K562 (cell line): ENCODE measurements around the gene CATSPER3. TPM values are rescaled to one million over a fixed set of nuclear protein-coding genes. Genes with fewer than 3 reads are reported as not detected.
A peak's percentile ranks its signal among the peaks of the same experiment; 100 is the strongest.

Source experiments
- CHD1 ChIP-seq: fragments of 200-600 bp; sonication (generic); IDR thresholded peaks from one replicate; pipeline ENCODE4 v1.6.1; 2012; ENCODE audit warnings: mild to moderate bottlenecking, moderate library complexity, low read length, inconsistent platforms
- HMGN3 ChIP-seq: IDR thresholded peaks from 2 replicates; pipeline ENCODE4 v1.6.1; 2011; ENCODE audit warnings: borderline replicate concordance, low read depth, mild to moderate bottlenecking, mixed read lengths, low read length; ENCODE audit not compliant: insufficient read length; ENCODE audit errors: extremely low read depth
- SAP30 ChIP-seq: fragments of 200-600 bp; sonication (generic); IDR thresholded peaks from 2 replicates; pipeline ENCODE4 v1.6.1; 2012; ENCODE audit warnings: borderline replicate concordance, low read depth, mild to moderate bottlenecking, moderate library complexity, low read length, control low read depth, inconsistent platforms; ENCODE audit not compliant: insufficient read depth, poor library complexity, severe bottlenecking
- ZBTB40 ChIP-seq, 2 experiments: fragments of 450-650 bp in 1 of 2; sonication (generic) in 1 of 2; formaldehyde crosslinking in 1 of 2; IDR thresholded peaks; 2 replicates each; pipeline versions ENCODE4 v1.7.1 to v1.9.0; 2016 to 2022; ENCODE audit warnings: inconsistent platforms in 1 of 2, mild to moderate bottlenecking in 1 of 2, missing genetic modification reagents in 1 of 2
- polyA plus RNA-seq, 8 experiments: library from polyadenylated mRNA; depleted of rRNA in 4 of 8; stranded (reverse) in 5 of 8; unstranded in 3 of 8; fragments of >200 nt; fragmentation: Nextera tagmentation in 2 of 8; fragmentation: Illumina TruSeq in 1 of 8; extraction: Ambion mirVana in 2 of 8; extraction: Trizol in 1 of 8; gene quantifications; 2 replicates each; pipeline versions ENCODE4 v1.2.1 to v1.2.3, GENCODE V29; 2011 to 2014; ENCODE audit warnings: inconsistent platforms in 1 of 8, missing spikeins in 1 of 8
- total RNA-seq, 7 experiments: library from RNA; depleted of rRNA in 6 of 7; stranded (reverse); fragments of >200 nt in 6 of 7; fragmentation: Illumina TruSeq in 2 of 7; extraction: Trizol in 2 of 7; gene quantifications; 2 replicates each; pipeline versions ENCODE4 v1.2.1 to v1.2.3, GENCODE V29; 2011 to 2021; ENCODE audit warnings: low replicate concordance in 1 of 7

The CATSPER3 gene
- total and polyA plus RNA-seq, 9 of the 15 experiments (the other 6 are each of a cell fraction or from before 2014, with no cell fraction given): 0.14 to 1.5 (median 0.49) TPM

GRCh38 chr5:135031813-135032694, 64.3 kb downstream of the CATSPER3 start (continued):
- 0 out of 2 replicates have a peak, but pooled peaks have one; percentile 24 for TF ChIP-seq ZBTB40 (IDR thresholded peaks at IDR 0.05)
- no peak for TF ChIP-seq ZBTB40 (CRISPR knock-in tag; IDR thresholded peaks at IDR 0.05)
- no peak for TF ChIP-seq HMGN3
- TF ChIP-seq CHD1: peak; percentile 93
- TF ChIP-seq SAP30: peak; percentile 9
